ENCODE data around the gene ATOH1.
A peak's percentile ranks its signal among the peaks of the same experiment; 100 is the strongest.

Gene ATOH1

GRCh38 chr4:93828995-93829819 is 654 bp downstream of the ATOH1 start:
- peak overlapping the region; percentile 74 for H3K4me3 Mint-ChIP-seq
- H3K27ac Mint-ChIP-seq, result no peak overlapping the region
- ATAC-seq, result peak; percentile 12
- H3K36me3 Mint-ChIP-seq, result no peaks in the 10 kb centered on the region
- peaks cover 92% of the 10 kb centered on the region for H3K27me3 Mint-ChIP-seq
- no peaks in the 10 kb centered on the region for H3K9me3 Mint-ChIP-seq
- peaks cover 21% of the 10 kb centered on the region for H3K4me1 Mint-ChIP-seq

- Mint-ChIP-seq H3K36me3 (no peaks in the 10 kb centered on the region), H3K27ac (no peak overlapping the region), H3K9me3 (no peaks in the 10 kb centered on the region), H3K4me1 (peaks cover 21% of the 10 kb centered on the region), H3K4me3 (no peak overlapping the region), H3K27me3 (peaks cover 98% of the 10 kb centered on the region)
- ATAC-seq, result no peak
Measured at GRCh38 chr4:93829820-93830687, 1.5 kb downstream of the ATOH1 start.

GRCh38 chr4:93831716-93832496 is 3.4 kb downstream of the ATOH1 start:
- no peaks in the 10 kb centered on the region for H3K9me3 Mint-ChIP-seq
- no peak for ATAC-seq

GRCh38 chr4:93834249-93835066 is 5.9 kb downstream of the ATOH1 start:
- Mint-ChIP-seq H3K4me1 (peaks cover 6% of the 10 kb centered on the region), H3K36me3 (no peaks in the 10 kb centered on the region), H3K27ac (no peak overlapping the region), H3K4me3 (no peak overlapping the region), H3K9me3 (no peaks in the 10 kb centered on the region), H3K27me3 (peaks cover 66% of the 10 kb centered on the region)
- ATAC-seq, result no peak

More at GRCh38 chr4:93831716-93832496, 3.4 kb downstream of the ATOH1 start:
- Mint-ChIP-seq H3K27me3 (peaks cover 91% of the 10 kb centered on the region), H3K4me1 (peaks cover 21% of the 10 kb centered on the region), H3K4me3 (no peak overlapping the region), H3K36me3 (no peaks in the 10 kb centered on the region), H3K27ac (no peak overlapping the region)

- Mint-ChIP-seq H3K4me3 (no peak overlapping the region), H3K27me3 (peaks cover 62% of the 10 kb centered on the region), H3K9me3 (no peaks in the 10 kb centered on the region), H3K36me3 (no peaks in the 10 kb centered on the region), H3K27ac (no peak overlapping the region), H3K4me1 (peaks cover 6% of the 10 kb centered on the region)
- no peak for ATAC-seq
Measured at GRCh38 chr4:93835929-93836328, 7.4 kb downstream of the ATOH1 start.

GRCh38 chr4:93839704-93840103 is 11.2 kb downstream of the ATOH1 start:
- no peaks in the 10 kb centered on the region for H3K4me1 Mint-ChIP-seq
- H3K4me3 Mint-ChIP-seq, result no peak overlapping the region
- ATAC-seq, result no peak
- no peaks in the 10 kb centered on the region for H3K9me3 Mint-ChIP-seq
- H3K36me3 Mint-ChIP-seq, result no peaks in the 10 kb centered on the region
- peaks cover 28% of the 10 kb centered on the region for H3K27me3 Mint-ChIP-seq
- H3K27ac Mint-ChIP-seq, result no peak overlapping the region

- Mint-ChIP-seq H3K9me3 (no peaks in the 10 kb centered on the region), H3K27me3 (peaks cover 13% of the 10 kb centered on the region), H3K4me3 (no peak overlapping the region), H3K4me1 (no peaks in the 10 kb centered on the region), H3K27ac (no peak overlapping the region), H3K36me3 (no peaks in the 10 kb centered on the region)
- ATAC-seq, result no peak
Measured at GRCh38 chr4:93841803-93842345, 13.3 kb downstream of the ATOH1 start.

GRCh38 chr4:93842601-93843252 is 14.2 kb downstream of the ATOH1 start:
- no peaks in the 10 kb centered on the region for H3K9me3 Mint-ChIP-seq
- no peaks in the 10 kb centered on the region for H3K36me3 Mint-ChIP-seq
- no peak overlapping the region for H3K4me3 Mint-ChIP-seq
- H3K4me1 Mint-ChIP-seq, result no peaks in the 10 kb centered on the region
- H3K27ac Mint-ChIP-seq, result no peak overlapping the region
- H3K27me3 Mint-ChIP-seq, result peaks cover 22% of the 10 kb centered on the region
- no peak for ATAC-seq

GRCh38 chr4:93843772-93844171 is 15.2 kb downstream of the ATOH1 start:
- no peak overlapping the region for H3K4me3 Mint-ChIP-seq
- no peaks in the 10 kb centered on the region for H3K9me3 Mint-ChIP-seq
- no peaks in the 10 kb centered on the region for H3K36me3 Mint-ChIP-seq
- H3K27ac Mint-ChIP-seq, result no peak overlapping the region
- H3K27me3 Mint-ChIP-seq, result peaks cover 29% of the 10 kb centered on the region
- H3K4me1 Mint-ChIP-seq, result no peaks in the 10 kb centered on the region
- ATAC-seq, result no peak

- Mint-ChIP-seq H3K27me3 (peaks cover 13% of the 10 kb centered on the region), H3K4me3 (no peak overlapping the region), H3K4me1 (no peaks in the 10 kb centered on the region), H3K27ac (no peak overlapping the region), H3K36me3 (no peaks in the 10 kb centered on the region), H3K9me3 (no peaks in the 10 kb centered on the region)
- no peak for ATAC-seq
Measured at GRCh38 chr4:93852680-93853079, 24.1 kb downstream of the ATOH1 start.

GRCh38 chr4:93855926-93856325 is 27.4 kb downstream of the ATOH1 start:
- H3K27ac Mint-ChIP-seq, result no peak overlapping the region
- H3K36me3 Mint-ChIP-seq, result no peaks in the 10 kb centered on the region
- no peak for ATAC-seq
- peaks cover 18% of the 10 kb centered on the region for H3K27me3 Mint-ChIP-seq
- peaks cover 3% of the 10 kb centered on the region for H3K9me3 Mint-ChIP-seq
- no peak overlapping the region for H3K4me3 Mint-ChIP-seq
- no peaks in the 10 kb centered on the region for H3K4me1 Mint-ChIP-seq

GRCh38 chr4:93865650-93866049 is 37.1 kb downstream of the ATOH1 start:
- Mint-ChIP-seq H3K9me3 (no peaks in the 10 kb centered on the region), H3K4me3 (no peak overlapping the region), H3K27me3 (no peaks in the 10 kb centered on the region), H3K4me1 (no peaks in the 10 kb centered on the region), H3K27ac (no peak overlapping the region), H3K36me3 (no peaks in the 10 kb centered on the region)
- no peak for ATAC-seq

- H3K4me3 Mint-ChIP-seq, result no peak overlapping the region
- no peaks in the 10 kb centered on the region for H3K4me1 Mint-ChIP-seq
- no peaks in the 10 kb centered on the region for H3K36me3 Mint-ChIP-seq
- H3K27me3 Mint-ChIP-seq, result no peaks in the 10 kb centered on the region
- no peak overlapping the region for H3K27ac Mint-ChIP-seq
- no peaks in the 10 kb centered on the region for H3K9me3 Mint-ChIP-seq
- ATAC-seq, result no peak
Measured at GRCh38 chr4:93867416-93868001, 39.0 kb downstream of the ATOH1 start.

Measured in stimulated activated memory B cell treated with anti-CD40 and anti-IgM and Interleukin-4, amounts not matched to agents 10 μg/mL and 1 μg/mL and 100 μg/mL, for 72 hours (primary cell).